GM19099 (cell line): Measurements from ENCODE around the gene TRIM14.

ENCODE experiments used
- POLR2A ChIP-seq: IDR thresholded peaks from 3 replicates; pipeline ENCODE4 v1.6.1; 2011; ENCODE audit warnings: low read depth; ENCODE audit not compliant: insufficient read length; ENCODE audit errors: extremely low read depth

Gene TRIM14

GRCh38 chr9:98054376-98054951, 64.6 kb downstream of the TRIM14 start:
- no peak for TF ChIP-seq POLR2A

- no peak for TF ChIP-seq POLR2A
Observed at GRCh38 chr9:98050351-98050750, 68.7 kb downstream of the TRIM14 start.

DNA sequence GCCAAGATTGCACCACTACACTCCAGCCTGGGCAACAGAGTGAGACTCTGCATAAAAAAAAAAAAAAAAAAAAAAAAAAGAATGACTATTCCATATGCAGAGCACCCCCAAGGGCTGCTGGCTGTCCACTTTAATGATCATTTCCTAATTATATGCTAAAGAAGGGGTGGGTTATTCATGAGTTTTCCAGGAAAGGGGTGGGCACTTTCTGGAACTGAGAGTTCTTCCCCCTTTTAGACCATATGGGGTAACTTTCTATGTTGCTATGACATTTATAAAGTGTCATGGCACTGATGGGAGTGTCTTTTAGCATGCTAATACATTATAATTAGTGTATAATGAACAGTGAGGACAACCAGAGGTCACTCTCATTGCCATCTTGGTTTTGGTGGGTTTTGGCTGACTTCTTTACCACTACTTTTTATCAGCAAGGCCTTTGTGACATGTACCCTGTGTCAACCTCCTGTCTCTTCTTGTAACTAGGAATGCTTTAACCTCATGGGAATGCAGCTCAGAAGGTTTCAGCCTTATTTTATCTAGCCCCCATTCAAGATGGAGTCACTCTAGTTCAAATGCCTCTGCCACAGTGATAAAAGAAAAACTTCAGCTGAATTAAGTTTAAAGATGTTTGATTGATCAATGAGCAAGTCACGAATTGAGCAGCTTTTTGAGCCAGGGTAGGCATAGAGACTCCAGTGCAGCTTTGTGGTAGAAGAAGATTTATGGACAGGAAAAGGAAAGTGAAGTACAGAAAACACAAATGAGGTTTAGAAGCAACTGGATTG, 69.5 kb downstream of the TRIM14 start:
- TF ChIP-seq POLR2A = no peak

DNA sequence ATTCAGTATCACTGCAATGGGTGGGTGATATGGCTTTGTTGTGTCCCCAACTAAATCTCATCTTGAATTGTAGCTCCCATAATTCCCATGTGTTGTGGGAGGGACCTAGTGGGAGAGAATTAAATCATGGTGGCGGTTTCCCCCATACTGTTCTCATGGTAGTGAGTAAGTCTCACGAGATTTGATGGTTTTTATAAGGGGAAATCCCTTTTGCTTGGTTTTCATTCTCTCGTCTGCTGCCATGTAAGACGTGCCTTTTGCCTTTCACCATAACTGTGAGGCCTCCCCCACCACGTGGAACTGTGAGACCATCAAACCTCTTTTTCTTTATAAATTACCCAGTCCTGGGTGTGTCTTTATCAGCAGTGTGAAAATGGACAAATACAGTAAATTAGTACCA, 72.0 kb downstream of the TRIM14 start:
- TF ChIP-seq POLR2A = no peak

DNA sequence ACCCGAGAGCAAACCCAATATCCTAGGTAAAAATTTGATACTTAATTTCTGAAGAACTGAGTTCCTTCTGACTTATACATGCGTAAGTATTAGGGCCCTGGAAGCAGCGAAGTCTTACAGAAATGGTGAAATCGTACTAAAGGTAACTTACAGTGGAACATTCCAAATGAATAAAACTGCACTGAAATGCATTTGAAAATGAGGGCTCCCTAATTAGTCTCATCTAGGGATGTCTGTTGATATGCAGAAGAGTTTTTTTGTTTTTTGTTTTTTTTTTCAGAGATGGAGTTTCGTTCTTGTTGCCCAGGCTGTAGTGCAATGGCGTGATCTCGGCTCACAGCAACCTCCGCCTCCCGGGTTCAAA, 72.9 kb downstream of the TRIM14 start:
- TF ChIP-seq POLR2A = no peak

DNA sequence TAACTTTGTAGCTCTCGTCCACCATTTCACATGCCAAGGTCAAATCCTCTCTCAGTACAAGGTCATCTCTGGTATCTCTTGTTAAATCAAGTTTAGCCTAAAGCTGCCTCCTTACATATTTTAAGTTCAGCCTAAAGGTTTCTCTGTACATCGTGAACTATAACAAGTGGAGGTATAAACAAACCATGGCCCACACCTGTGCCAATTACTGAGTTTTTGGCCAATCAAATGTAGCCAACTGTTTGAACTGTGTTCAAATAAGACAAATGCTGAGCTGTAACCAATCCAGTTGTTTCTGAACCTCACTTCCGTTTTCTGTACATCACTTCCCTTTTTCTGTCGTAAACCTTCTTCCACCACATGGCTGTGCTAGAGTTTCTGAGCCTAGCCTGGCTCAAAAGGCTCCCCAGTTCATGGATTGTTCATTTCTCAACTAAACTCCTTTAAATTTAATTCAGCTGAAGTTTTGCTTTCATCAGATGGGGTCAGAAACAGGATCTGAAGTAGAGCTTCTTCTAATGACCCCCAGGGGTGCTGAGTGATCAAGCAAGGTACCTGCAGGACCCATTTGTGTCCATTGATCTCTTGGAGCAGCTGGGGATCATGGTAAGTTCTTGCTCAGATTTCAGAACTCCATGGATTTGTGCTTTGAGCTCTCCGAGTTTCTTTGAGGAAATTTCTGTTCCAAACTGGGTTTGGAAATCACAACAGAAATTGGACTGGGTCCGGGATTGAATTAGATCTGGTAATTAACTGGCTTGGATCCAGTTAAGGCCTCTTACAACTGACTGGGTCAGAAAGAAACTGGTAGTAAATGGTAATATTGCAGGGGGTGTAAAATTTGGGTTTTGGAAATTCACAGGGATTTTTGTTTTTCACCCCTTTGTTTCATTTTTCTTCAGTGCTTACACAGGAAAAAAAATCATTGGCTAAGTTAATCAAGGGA, 73.5 kb downstream of the TRIM14 start:
- TF ChIP-seq POLR2A = peak; percentile 48

DNA sequence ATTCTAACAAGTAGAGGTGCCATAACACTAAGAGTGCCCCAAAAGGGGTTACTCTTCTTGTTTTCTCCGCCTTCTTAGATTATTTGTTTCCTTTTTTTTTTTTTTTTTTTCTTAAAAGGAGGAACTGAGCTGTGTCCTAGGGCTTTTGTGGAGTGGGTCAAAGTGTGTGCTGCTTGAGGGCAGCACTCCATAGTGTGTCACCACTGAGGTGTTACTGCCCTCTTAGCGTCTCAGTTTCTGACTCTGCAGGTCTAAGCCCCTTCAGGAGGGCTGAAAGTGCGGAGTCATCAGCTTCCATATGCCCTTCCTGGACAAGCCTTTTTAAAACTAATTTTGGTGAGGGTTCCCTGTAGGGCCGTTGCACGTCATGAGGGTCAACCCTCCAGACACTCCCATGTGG, 75.1 kb downstream of the TRIM14 start:
- TF ChIP-seq POLR2A = no peak

DNA sequence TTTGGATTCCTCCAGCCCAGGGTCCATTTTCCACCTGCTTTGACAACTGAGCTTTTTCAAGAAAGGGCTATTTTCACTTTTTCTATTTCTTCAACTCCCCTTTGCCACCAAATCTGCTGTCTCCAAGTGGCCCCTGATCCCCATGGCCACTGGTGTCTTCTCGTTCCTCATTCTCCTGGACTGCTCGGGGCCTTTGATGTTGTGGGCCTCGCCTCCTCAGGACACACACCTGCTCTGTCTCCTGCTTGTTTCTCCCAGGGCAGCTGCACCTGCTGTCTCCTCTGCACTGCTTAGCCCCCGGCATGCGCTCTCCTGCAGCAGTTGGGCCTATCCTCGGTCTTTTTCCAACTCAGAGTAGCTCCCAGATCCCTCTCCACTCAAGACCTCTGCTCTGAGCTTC, 78.8 kb downstream of the TRIM14 start:
- no peak for TF ChIP-seq POLR2A

GRCh38 chr9:98039607-98040017, 79.4 kb downstream of the TRIM14 start:
- TF ChIP-seq POLR2A = no peak

GRCh38 chr9:98038958-98039357, 80.1 kb downstream of the TRIM14 start:
- no peak for TF ChIP-seq POLR2A

- no peak for TF ChIP-seq POLR2A
Observed at GRCh38 chr9:98037357-98037756, 81.7 kb downstream of the TRIM14 start.

- no peak for TF ChIP-seq POLR2A
Observed at GRCh38 chr9:98034593-98035546, 84.2 kb downstream of the TRIM14 start.

DNA sequence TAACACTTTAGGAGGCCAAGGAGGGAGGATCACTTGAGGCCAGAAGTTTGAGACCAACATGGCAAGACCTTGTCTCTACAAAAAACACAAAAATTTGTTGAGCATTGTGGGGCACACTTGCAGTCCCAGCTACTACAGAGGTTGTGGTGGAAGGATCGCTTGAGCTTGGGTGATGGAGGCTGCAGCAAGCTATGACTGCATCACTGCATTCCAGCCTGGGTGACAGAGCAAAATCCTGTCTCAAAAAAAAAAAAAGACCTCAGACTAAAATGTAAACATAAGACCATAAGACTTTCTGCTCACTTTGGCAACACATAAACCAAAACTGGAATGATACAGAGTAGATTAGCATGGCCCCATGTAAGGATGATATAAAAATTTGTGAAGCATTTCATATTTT, 87.1 kb downstream of the TRIM14 start:
- no peak for TF ChIP-seq POLR2A

DNA sequence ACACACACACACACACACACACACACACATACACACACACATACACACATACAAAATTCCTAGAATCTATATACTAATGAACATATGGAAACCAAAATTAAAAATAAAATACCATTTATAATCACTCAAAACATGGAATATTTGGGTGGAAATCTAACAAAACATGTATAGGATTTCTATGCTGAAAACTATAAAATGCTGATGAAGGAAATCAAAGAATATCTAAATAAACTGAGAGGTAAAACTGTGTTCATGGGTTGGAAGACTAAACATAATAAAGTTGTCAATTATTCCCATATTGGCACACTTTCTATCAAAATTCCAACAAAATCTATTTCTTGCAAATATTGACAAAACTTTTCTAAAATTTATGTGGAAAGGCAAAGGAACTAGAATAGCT, 87.9 kb downstream of the TRIM14 start:
- no peak for TF ChIP-seq POLR2A

GRCh38 chr9:98024702-98025101, 94.3 kb downstream of the TRIM14 start:
- TF ChIP-seq POLR2A = no peak

- no peak for TF ChIP-seq POLR2A
Observed at GRCh38 chr9:98022447-98022846, 96.6 kb downstream of the TRIM14 start.
